Measurements from ENCODE around the gene FOXO1.

The FOXO1 gene

DNA sequence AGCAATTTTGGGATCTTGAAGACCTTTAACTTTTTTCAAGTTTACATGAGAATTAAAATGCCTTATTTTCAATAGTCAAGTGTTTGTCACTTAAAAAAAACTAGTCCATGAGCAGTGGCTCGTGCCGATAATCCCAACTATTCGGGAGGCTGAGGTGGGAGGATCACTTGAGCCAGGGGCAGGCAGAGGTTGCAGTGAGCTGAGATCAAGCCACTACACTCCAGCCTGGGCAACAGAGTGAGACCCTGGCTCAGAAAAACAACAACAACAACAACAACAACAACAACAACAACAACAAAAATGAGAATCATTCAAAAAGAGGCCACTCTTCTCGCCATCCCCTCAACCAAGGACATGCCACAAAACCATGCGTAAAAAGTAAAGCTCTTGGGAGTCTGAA lies 5.7 kb downstream of the FOXO1 start:
- DNase-seq (ENCODE audit: low read depth), result no peak
- H3K4me3 ChIP-seq (ENCODE audit: low read depth, low read length), result no peak overlapping the region
- TF ChIP-seq, protein P1, sequence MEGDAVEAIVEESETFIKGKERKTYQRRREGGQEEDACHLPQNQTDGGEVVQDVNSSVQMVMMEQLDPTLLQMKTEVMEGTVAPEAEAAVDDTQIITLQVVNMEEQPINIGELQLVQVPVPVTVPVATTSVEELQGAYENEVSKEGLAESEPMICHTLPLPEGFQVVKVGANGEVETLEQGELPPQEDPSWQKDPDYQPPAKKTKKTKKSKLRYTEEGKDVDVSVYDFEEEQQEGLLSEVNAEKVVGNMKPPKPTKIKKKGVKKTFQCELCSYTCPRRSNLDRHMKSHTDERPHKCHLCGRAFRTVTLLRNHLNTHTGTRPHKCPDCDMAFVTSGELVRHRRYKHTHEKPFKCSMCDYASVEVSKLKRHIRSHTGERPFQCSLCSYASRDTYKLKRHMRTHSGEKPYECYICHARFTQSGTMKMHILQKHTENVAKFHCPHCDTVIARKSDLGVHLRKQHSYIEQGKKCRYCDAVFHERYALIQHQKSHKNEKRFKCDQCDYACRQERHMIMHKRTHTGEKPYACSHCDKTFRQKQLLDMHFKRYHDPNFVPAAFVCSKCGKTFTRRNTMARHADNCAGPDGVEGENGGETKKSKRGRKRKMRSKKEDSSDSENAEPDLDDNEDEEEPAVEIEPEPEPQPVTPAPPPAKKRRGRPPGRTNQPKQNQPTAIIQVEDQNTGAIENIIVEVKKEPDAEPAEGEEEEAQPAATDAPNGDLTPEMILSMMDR (IDR thresholded peaks at IDR 0.05; ENCODE audit: control insufficient read depth, extremely low read depth, insufficient read depth), result no peak

DNA sequence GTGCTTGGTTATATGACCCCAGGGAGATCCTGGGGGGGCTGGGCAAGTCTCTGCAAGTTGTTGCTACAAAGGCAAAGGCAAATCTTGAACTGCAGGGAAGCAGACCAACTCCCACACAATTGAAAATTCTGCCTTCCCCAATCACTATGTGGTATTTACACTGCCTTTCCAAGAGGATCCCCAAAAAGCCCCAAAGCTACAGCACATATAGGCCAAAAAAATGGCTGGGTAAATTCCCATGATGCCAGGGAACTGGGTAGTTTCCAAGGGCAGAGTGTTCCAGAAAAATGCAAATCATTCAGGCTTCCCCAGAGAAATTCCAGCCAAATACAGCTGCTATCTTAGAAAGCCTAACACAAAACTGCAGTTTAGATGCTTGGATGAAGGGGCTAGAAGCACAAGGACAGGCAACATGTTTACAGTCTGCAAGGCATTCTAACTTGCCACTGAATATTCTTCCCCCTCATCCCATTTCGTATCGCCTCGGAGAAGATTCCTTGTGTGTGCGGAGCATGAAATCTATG lies 6.2 kb downstream of the FOXO1 start:
- no peak for DNase-seq (ENCODE audit: low read depth)
- no peak overlapping the region for H3K4me3 ChIP-seq (ENCODE audit: low read depth, low read length)
- TF ChIP-seq, protein P1 (IDR thresholded peaks at IDR 0.05; ENCODE audit: control insufficient read depth, extremely low read depth, insufficient read depth), result no peak

DNA sequence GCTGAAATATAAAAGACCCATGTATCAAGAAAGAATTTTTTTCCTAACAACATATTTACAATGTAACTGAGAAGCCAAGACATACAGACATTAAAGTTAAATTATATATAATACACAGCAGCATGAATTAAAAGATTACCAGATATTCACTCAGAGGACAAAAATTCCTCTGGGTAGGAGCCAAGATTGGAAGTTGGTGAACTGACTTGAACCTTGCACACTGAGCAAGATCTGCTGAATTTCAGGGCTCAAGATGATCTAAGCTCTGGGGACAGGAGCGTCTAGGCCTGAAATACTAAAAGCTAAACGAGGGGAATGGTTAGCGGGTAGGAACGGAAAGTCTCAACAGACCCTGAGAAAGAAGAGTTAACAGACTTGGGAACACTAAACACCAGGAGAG lies 8.5 kb downstream of the FOXO1 start:
- no peak overlapping the region for H3K4me3 ChIP-seq (ENCODE audit: low read depth, low read length)
- DNase-seq (ENCODE audit: low read depth), result no peak
- TF ChIP-seq, protein P1 (IDR thresholded peaks at IDR 0.05; ENCODE audit: control insufficient read depth, extremely low read depth, insufficient read depth), result no peak

DNA sequence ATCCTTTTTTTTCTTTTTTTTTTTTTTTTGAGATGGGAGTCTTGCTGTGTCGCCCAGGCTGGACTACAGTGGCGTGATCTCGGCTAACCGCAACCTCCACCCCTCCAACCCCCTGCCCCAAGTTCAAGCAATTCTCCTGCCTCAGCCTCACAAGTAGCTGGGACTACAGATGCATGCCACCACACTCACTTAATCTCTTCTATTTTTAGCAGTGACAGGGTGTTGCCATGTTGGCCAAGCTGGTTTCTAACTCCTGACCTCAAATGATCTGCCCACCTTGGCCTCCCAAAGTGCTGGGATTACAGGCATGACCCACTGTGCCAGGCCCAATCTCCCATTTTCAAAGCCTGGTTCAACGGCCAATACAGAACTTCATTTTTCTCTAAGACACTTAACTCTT lies 9.1 kb downstream of the FOXO1 start:
- no peak for DNase-seq (ENCODE audit: low read depth)
- TF ChIP-seq, protein P1 (IDR thresholded peaks at IDR 0.05; ENCODE audit: control insufficient read depth, extremely low read depth, insufficient read depth), result no peak
- no peak overlapping the region for H3K4me3 ChIP-seq (ENCODE audit: low read depth, low read length)

DNA sequence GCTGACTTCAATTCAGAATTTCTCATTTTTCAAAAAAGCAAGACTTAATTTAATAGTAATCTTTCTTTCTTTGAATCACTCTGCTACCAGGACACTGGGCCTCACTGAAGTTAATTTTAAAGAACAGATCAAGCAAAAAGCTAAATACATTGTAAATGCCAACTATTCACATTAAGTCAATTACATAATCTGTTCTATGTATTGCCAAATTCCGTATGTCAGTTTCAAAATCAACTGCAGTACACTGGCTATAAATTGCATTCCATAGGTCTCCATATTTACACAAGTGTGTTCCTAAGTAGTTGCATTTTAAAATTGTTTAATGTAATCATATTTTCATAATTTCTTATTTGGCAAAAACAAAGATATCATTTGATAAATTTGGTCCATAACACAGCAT lies 10.1 kb downstream of the FOXO1 start:
- H3K4me3 ChIP-seq (ENCODE audit: low read depth, low read length), result no peak overlapping the region
- DNase-seq (ENCODE audit: low read depth), result no peak
- TF ChIP-seq, protein P1 (IDR thresholded peaks at IDR 0.05; ENCODE audit: control insufficient read depth, extremely low read depth, insufficient read depth), result no peak

DNA sequence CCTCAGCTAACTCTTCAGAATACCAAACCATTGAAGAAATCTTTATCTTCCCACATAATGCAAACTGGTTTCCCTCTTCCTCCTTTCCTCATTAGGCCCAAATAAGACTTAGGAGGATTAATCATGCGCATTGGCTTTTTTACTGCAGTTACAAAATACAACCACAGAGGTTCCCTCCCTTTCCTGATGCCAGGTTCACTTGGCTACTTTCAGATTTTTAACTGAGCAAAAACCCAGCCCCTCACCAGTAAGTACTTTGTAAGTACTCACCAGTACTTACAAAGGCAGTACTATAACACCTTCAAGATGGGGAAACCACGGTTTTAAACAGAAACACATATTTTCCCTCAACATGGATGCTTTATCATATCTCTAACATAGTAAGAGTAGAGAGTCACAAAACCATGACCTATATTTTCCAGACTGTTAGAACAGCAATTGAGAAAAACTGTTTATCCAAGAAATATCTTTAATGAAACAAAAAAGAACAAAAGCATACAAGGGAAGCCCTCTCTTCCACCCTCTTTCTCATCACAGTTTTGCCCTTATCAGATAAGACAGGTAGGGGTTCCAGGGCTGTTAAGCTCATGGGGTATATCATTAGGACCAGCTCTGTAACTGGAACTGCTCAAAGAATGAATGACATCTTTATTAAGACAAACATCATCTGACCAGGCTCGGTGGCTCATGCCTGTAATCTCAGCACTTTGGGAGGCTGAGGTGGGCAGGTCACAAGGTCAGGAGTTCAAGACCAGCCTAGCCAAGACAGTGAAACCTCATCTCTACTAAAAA lies 12.7 kb downstream of the FOXO1 start:
- DNase-seq (ENCODE audit: low read depth), result no peak
- no peak overlapping the region for H3K4me3 ChIP-seq (ENCODE audit: low read depth, low read length)
- TF ChIP-seq, protein P1 (IDR thresholded peaks at IDR 0.05; ENCODE audit: control insufficient read depth, extremely low read depth, insufficient read depth), result no peak

DNA sequence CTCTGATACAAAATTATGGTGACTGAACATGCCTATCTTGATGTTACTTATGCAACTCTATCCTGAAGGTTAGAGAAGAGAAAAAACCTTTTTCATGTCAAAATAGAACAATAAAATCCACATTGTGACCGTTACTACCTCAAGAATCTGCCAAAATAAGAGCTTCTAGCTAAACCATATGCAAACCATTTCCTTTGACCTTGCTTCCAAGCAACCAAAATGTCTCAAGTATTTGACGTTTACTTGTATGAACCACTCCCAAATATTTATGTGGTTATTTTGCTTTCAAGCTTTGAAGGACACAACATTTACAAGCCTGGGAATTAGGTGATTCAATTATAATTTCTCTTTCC lies 13.9 kb downstream of the FOXO1 start:
- DNase-seq (ENCODE audit: low read depth), result no peak
- TF ChIP-seq, protein P1 (IDR thresholded peaks at IDR 0.05; ENCODE audit: control insufficient read depth, extremely low read depth, insufficient read depth), result no peak
- no peak overlapping the region for H3K4me3 ChIP-seq (ENCODE audit: low read depth, low read length)
